SK-N-MC (cell line): ENCODE measurements around the gene UBE2D1.

Source experiments
- EZH2 ChIP-seq: fragments of 200-600 bp; sonication (generic); IDR thresholded peaks from one replicate; pipeline ENCODE4 v1.6.1; 2017; ENCODE audit warnings: antibody characterized with exemption
- POLR2AphosphoS5 ChIP-seq: IDR thresholded peaks from 2 replicates; pipeline ENCODE4 v1.6.1; 2012; ENCODE audit warnings: mild to moderate bottlenecking, low read depth, low read length, borderline replicate concordance

- TF ChIP-seq EZH2: no peak
- no peak for TF ChIP-seq POLR2AphosphoS5
Observed at GRCh38 chr10:58384544-58384998, 49.8 kb downstream of the UBE2D1 start.
